SK-N-MC (cell line): Measurements from ENCODE around the gene SLC39A7.

Experiments
- EZH2 ChIP-seq: fragments of 200-600 bp; sonication (generic); IDR thresholded peaks from one replicate; pipeline ENCODE4 v1.6.1; 2017; ENCODE audit warnings: antibody characterized with exemption
- FOXP2 ChIP-seq: optimal IDR thresholded peaks from 2 replicates; pipeline ENCODE3; 2011; ENCODE audit warnings: mild to moderate bottlenecking, moderate library complexity; ENCODE audit not compliant: insufficient read depth; ENCODE audit errors: extremely low read length, control extremely low read depth
- POLR2AphosphoS5 ChIP-seq: IDR thresholded peaks from 2 replicates; pipeline ENCODE4 v1.6.1; 2012; ENCODE audit warnings: mild to moderate bottlenecking, low read depth, low read length, borderline replicate concordance

DNA sequence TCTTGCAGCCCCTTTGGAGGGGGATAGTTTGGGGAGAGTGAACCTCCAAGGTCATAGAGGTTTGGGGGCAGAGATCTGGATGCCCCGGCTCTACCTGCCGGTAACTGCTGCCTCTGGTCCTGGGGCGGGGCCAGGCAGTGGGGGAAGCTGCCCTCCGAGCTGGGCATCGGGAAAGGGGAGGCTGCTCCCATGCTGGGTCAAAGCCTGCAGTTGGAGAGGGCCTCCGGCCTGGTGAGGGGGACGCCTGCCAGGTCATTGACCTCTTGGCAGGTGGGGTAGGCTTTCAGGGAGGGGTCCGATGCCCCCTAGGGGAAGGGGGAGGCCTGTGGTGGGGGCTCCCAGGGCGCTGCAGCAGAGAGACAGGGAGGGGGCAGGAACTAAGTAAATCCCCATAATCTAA lies 15.5 kb upstream of the SLC39A7 start:
- TF ChIP-seq EZH2 (no peak), POLR2AphosphoS5 (no peak), FOXP2 (no peak)
